ENCODE data around the gene ATP10B.

ATP10B gene

DNA sequence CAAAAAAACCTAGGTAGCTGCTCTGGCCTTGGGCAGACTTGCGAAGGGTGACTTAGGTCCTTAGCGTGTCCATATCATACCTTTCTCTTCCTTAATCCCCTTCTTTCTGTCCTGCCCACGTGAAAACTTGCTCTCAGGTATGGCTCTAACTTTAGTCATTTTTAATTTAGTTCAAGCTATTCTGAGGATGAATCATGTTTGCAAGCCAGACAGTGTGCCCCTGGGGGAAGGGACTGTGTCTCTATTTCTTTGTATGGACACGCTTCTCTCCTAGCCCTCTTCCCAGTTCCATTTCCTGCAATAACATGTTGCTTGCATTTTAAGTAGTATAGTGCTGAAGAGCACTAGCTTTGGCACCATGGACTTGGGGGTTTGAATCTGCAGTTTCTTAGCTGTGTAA lies 309.7 kb downstream of the ATP10B start:
- DNase-seq = no peak

DNA sequence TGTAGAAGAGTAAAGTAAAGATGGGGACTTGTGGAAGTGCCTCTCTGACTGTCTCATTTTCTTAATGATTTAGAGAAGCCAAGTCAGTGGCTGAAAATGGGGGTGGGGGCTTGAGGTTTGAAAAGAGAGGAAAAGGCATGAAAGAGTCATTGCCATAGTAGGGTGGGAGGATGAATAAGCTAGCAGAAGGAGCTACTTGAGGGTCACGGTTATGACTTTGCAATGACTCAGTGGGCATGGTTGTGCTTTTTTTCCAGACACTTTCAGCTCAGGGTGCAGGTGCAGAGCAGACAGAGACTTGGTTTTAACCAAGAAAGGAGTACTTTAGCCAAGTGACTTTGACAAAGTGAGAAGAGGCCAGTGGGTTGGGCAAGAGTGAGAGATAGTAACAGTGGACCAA lies 312.6 kb downstream of the ATP10B start:
- DNase-seq = peak; percentile 43

DNA sequence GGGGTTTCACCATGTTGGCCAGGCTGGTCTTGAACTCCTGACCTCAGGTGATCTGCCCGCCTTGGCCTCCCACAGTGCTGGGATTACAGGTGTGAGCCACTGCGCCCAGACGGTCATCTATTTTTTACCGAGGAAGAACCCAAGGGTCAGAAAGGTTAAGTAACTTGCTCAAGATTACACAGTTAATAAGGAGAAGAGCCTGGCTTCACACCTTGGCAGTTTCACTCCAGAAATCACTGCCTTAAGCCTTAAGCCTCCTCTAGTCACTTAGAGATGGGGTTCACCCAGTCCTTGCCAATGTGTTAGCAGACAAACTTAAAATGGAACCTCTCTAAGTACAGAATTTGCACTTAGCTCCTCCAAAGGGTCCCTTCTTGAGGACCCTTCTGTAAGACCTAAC lies 314.1 kb downstream of the ATP10B start:
- DNase-seq = no peak

DNA sequence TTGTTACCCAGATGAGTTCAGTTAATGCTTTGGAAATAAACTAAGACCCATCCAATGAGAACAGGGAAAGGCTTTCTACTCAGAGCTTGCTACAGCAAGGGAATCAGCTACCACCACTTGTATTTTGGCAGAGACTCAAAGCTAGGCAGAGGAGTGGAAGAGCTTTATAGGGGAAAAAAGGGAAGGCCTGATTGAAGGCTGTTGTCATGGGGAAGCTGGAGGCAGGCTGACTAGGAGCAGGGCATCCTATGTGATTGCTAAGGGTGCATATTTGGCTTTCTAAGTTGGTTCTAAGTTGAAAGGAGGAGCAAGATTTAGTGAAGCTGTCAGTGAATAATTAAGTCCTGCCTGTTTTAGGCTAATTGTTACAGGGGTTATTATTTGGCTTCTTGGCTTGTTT lies 314.9 kb downstream of the ATP10B start:
- no peak for DNase-seq

DNA sequence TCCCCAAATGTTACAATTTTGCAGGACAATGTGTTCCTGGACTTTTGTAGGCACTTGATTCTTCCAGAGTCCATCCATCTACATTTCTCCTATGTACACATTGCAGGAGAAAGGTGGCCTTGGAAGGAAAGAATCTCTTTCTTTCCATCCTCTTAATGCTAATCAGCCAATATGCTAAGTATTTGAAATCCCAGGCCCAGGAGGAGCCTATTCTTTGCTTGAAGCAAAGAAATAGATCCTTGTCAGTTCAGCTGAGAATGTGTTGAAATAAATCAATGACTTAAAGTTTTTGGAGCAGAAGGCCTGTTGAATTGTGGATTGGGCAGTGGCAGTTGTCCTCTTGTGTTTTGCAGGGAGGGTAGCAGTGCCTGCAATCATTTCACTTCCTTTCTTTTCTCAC lies 317.1 kb downstream of the ATP10B start:
- no peak for DNase-seq

DNA sequence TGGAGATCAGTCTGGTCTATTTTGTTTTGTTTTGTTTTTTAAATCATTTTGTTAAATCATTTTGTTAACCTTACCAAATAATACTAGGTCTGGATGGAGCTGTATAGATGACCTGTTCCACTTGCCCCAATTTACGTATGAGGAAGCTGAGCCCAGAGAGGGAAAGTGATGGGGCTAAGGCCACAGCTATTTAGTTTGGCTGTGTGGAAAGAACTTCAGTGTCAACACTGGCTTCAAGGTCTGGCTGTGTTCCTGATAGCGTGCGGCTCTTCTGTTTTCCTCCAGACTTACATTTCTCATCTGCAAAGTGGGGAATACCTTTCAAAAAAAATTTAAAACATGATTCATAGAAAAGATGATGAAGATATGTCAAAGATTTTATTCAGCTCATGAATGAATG lies 317.9 kb downstream of the ATP10B start:
- no peak for DNase-seq

DNA sequence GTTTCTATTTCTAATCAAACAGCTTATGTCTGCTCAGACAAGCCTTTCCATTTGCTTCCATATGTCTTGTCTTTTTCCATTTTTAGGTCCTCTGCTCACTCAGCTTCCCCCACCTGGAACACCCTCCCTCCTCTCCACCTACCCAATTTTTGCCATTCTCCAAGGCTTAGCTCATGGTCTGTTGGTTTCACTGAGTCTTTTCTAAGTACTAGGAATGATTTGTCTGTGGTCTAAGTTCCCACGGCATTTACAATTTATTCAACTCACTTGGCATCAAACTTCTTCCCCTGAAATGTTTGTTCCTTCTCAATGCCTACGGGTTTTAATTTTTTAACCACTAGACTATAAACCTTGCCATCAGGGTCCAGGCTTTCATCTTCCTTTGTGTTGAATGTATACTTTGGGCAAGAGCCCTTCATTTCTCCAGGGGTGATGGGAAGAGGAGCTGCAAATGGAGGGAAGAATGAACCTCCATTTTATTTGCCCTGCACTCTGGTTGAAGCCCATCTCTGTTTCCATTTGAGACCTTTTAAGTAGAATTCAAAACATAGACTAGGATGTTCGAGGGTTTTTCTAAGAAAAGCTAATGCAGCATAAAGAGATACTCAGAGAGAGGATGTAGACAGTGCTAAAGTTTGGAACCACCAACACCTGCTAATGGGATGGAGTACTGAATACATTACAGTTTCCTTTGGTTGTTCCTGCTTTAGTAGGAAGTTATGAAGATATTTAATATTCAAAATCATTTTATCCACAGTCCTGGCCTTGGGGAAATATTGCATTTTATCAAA lies 326.3 kb downstream of the ATP10B start:
- no peak for DNase-seq

DNA sequence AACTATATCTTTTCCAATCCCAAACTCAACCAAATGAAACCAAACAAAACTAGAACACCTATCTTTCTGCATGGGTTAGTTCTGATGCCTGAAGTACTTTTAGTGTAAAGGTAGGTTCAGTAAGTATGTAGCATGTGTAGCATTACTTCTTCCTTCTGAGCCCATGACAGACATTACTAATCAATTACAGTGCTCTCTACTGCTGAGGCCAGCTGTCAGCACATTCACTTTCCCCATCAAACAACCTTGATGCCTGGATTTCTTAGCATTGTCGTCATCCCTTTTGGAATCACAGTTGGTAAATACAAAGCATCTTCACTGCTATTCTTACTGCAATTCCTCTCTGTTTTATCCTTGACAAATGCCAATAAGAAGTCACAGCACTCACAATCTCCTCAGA lies 327.2 kb downstream of the ATP10B start:
- no peak for DNase-seq

DNA sequence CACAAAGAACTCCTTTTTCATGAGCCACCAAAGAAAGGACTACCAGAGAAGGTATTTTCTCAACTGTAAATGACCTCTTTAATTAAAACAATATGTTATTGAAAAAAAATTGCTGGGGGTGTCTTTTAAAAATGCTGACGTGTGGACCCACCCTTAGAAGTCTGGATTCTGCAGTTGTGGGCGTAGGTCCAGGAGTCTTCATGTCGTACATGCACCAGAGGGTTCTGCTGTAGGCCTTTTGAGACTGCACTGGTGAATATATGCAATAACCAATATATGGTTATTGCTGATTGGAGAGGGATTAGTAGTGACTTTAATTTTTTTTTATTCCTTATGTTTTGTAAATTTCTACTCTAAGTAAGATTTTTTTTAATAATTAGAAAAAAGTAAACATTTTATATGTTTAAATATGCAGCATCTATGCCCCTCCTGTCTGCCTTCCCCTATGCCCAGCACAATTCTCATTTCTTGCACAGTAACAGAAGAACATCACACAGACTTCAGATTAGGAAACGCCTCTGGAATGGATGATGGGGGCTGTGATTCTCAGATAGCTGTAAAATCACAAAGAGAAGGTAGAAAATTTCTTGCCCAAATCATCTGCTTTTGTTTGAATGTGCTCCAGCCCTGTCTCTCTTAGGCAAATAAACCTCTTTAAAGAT lies 328.4 kb downstream of the ATP10B start:
- no peak for DNase-seq

DNA sequence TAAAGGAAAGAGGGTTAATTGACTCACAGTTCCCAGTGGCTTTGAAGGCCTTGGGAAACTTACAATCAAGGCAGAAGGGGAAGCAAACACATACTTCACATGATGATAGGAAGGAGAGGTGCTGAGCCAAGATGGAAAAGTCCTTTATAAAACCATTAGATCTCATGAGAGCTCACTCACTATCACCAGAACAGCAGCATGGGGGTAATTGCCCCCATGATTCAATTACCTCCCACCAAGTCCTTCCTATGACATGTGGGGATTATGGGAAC lies 330.7 kb downstream of the ATP10B start:
- no peak for DNase-seq

DNA sequence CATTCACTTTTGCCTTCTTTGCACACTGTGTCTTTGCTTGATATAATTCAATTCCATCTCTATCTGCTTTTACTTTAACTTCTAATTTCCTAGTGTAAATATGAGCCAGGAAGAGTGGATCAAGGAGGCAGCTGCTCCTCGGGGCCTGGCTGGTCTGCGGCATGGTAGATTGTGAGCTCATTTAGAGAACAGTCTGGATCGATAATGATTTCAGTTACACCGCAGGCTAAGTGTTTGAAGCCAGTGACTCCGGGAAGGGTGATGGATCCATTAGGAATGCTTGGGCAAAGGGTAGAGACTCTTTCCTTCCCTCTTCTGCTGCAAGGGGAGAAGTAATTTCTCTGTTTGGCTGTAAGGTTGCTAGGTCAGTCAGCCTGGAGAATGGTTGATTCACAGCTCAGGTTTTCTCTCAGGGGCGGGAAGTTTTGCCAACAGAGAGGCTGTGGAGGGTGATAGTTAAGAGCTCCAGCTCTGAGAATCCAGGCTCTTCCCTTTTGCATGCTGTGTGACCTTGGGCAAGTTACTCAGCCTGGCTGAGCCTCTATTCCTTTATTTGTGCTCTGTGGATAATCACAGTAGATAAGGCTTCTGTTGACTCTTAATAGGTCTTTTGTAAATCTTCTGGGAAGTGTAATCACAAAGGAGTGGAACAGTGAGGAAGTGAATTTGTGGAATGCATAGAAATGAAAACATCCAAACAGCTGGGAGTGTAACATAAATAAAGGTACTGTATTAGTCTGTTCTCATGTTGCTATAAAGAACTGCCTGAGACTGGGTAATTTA lies 331.2 kb downstream of the ATP10B start:
- no peak for DNase-seq

DNA sequence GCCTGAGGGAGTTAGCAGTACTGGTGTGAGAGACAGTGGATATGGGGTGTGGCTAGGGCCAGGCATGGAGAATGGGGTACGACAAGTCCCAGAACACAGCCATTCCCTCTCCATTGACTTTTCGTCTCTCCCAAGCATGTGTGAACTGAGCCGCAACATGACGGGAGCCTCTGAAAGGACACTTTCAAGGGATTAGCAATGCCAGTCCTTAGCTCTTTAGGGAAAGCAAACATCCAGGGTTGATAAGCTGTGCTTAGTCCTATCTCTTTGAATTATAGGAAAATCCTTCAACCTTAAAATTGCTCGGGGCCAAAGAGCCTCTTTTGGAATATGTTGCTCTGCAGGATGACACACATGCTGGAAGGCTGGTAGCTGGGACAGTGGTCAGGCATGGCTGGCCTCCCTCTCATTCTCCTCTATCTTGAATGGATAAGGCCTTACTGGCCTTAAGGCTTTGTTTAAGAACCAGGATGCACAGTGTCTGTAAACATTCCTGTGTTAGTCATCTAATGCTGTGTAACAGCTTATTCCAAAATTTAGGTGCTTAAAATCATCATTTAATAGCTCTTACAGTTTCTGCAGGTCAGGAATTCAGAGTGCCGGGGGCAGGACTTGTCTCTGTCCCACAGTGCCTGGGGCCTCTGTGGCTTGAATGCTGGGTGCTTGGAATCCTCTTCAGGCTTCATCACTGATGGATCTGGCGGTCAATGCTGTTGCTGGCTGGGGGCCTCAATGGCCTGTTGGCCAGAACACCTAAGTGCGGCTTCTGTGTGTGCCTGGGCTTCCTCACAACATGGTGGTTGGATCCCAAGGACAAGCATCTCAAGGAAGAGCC lies 335.1 kb downstream of the ATP10B start:
- no peak for DNase-seq

DNA sequence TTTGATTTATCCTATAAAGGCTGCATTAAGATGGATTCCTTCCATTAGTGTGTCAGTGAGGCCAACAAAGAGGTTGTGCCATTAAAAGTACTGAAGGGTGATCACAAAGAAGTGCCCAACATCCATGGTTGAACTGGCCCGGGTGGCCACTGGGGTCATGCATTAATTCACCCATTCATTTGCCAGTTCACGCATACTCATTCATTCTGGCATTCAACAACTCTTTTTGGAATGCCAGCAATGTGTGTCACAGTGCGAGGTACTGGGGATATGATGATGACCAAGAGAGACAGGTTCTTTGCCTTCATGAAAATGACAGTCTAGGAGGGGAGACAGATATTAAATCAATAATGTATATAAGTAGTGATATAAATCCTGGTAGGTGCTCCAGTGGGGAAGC lies 337.1 kb downstream of the ATP10B start:
- DNase-seq = no peak

DNA sequence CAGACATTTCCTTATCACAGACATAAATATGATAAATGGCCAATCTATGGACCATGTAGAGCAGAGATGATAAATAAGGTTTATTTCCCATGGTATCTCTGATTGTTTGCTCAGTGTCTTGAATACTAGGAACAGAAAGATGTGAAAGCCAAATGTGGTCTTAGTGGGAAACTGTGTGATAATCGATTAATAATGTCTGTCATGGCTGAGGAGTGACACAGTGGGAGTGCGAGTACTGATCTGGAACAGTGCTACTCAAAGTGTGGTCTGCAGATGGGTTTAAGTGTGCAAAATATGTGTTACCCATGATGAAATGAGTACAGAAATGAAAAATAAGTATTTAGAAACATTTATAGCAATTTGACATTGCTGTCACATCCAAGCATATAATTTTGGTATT lies 337.8 kb downstream of the ATP10B start:
- DNase-seq = no peak

DNA sequence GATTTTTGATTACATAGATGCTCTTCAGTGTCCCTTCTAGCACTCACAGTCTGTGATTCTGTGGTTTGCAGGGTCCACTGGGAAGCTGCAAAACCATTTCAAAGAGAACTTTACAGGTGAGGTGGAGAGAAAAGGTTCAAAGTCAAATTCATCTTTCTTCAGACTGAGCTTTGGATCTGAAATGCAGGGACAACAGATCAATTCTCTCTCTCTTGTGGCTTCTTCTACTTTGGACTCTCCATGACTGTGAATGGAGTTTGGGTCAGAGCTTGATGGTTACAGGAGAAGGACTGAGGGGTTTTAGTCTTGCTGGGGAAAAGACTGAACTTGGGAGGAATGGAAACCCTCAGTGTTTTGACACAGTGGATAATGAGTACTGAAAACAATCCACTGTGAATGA lies 338.5 kb downstream of the ATP10B start:
- no peak for DNase-seq

Measured in stimulated activated naive CD4-positive, alpha-beta T cell treated with Interleukin-2 at 50 U/mL for 16 hours (primary cell).